ENCODE data around the gene CGB8. TPM values are rescaled to one million over a fixed set of nuclear protein-coding genes. Genes with fewer than 3 reads are reported as not detected.

Gene CGB8
- total and polyA plus RNA-seq, 4 donors = not detected

DNA sequence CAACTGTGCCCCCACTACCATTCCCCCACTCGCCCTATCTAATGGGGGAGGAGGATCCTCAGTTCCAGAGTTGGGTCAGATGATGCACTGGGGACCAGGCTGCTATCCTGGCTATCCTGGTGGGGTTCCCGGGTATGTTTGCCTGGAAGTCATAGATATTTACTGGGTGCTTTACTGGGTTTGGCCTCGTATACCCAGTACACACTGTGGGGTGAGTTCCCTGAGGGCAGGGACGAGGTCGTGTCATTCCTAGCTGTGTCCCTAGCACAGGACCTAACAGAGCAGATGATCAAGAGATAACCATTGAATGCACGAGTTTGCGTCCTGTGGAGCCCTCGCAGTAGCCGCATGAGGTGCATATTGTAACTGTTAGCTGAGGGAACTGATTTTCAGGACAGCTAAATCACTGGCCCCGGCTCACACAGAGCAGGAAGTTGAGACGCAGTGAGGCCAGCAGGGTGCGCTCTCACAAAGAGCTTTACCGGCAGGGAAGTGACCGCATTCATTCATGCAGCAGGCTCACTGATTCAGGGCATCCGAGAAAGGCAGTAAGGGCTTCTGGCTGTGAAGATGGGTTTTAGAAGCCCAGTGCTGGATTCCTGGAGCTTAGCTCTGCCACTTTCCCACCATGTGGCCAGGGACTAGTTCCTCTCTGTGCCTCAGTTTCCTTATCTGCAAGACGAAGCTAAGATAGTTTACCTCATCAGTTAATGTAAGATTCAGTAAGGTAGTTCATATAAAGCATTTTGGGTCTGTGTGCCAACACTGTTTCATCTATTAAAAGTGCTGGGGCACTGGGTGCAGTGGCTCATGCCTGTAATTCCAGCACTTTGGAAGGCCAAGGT lies 49.2 kb downstream of the CGB8 start:
- Histone ChIP-seq H3K9ac (ENCODE audit: low read depth in 1 of 2, low read length in 2 of 2) (no peak overlapping the region), H3K4me1 (ENCODE audit: control insufficient read depth in 4 of 4, insufficient read depth in 4 of 4, low read length in 3 of 4) (peaks cover 0 to 5% (median 2%) of the 10 kb centered on the region in 4 donors), H3K27ac (ENCODE audit: low read depth in 1 of 2, low read length in 2 of 2) (no peak overlapping the region), H3K9me3 (ENCODE audit: control insufficient read depth in 4 of 4, low read length in 3 of 4) (no peaks in the 10 kb centered on the region), H3K4me3 (ENCODE audit: low read depth in 1 of 3, low read length in 3 of 3) (no peak overlapping the region), H3K27me3 (ENCODE audit: control insufficient read depth in 4 of 4, insufficient read depth in 4 of 4, low read length in 3 of 4) (no peaks in the 10 kb centered on the region), H3K36me3 (ENCODE audit: control insufficient read depth in 4 of 4, insufficient read depth in 3 of 4, low read depth in 1 of 4, low read length in 3 of 4) (peaks cover 3 to 16% (median 10%) of the 10 kb centered on the region in 4 donors)
- TF ChIP-seq, protein P1, sequence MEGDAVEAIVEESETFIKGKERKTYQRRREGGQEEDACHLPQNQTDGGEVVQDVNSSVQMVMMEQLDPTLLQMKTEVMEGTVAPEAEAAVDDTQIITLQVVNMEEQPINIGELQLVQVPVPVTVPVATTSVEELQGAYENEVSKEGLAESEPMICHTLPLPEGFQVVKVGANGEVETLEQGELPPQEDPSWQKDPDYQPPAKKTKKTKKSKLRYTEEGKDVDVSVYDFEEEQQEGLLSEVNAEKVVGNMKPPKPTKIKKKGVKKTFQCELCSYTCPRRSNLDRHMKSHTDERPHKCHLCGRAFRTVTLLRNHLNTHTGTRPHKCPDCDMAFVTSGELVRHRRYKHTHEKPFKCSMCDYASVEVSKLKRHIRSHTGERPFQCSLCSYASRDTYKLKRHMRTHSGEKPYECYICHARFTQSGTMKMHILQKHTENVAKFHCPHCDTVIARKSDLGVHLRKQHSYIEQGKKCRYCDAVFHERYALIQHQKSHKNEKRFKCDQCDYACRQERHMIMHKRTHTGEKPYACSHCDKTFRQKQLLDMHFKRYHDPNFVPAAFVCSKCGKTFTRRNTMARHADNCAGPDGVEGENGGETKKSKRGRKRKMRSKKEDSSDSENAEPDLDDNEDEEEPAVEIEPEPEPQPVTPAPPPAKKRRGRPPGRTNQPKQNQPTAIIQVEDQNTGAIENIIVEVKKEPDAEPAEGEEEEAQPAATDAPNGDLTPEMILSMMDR (IDR thresholded peaks at IDR 0.05; ENCODE audit: low read depth, low read length, missing input control) = peak; percentile 29
- TF ChIP-seq RAD21 (IDR thresholded peaks at IDR 0.05) (peak; percentile 34 to 74), EGR1 (IDR thresholded peaks at IDR 0.05; ENCODE audit: low read depth in 2 of 2) (no peak), FOXA1 (IDR thresholded peaks at IDR 0.05) (no peak), YY1 (IDR thresholded peaks at IDR 0.05) (no peak), SP1 (IDR thresholded peaks at IDR 0.05) (no peak)
- TF ChIP-seq, protein P2, sequence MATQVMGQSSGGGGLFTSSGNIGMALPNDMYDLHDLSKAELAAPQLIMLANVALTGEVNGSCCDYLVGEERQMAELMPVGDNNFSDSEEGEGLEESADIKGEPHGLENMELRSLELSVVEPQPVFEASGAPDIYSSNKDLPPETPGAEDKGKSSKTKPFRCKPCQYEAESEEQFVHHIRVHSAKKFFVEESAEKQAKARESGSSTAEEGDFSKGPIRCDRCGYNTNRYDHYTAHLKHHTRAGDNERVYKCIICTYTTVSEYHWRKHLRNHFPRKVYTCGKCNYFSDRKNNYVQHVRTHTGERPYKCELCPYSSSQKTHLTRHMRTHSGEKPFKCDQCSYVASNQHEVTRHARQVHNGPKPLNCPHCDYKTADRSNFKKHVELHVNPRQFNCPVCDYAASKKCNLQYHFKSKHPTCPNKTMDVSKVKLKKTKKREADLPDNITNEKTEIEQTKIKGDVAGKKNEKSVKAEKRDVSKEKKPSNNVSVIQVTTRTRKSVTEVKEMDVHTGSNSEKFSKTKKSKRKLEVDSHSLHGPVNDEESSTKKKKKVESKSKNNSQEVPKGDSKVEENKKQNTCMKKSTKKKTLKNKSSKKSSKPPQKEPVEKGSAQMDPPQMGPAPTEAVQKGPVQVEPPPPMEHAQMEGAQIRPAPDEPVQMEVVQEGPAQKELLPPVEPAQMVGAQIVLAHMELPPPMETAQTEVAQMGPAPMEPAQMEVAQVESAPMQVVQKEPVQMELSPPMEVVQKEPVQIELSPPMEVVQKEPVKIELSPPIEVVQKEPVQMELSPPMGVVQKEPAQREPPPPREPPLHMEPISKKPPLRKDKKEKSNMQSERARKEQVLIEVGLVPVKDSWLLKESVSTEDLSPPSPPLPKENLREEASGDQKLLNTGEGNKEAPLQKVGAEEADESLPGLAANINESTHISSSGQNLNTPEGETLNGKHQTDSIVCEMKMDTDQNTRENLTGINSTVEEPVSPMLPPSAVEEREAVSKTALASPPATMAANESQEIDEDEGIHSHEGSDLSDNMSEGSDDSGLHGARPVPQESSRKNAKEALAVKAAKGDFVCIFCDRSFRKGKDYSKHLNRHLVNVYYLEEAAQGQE (IDR thresholded peaks at IDR 0.05) = no peak
- TF ChIP-seq, protein P3, sequence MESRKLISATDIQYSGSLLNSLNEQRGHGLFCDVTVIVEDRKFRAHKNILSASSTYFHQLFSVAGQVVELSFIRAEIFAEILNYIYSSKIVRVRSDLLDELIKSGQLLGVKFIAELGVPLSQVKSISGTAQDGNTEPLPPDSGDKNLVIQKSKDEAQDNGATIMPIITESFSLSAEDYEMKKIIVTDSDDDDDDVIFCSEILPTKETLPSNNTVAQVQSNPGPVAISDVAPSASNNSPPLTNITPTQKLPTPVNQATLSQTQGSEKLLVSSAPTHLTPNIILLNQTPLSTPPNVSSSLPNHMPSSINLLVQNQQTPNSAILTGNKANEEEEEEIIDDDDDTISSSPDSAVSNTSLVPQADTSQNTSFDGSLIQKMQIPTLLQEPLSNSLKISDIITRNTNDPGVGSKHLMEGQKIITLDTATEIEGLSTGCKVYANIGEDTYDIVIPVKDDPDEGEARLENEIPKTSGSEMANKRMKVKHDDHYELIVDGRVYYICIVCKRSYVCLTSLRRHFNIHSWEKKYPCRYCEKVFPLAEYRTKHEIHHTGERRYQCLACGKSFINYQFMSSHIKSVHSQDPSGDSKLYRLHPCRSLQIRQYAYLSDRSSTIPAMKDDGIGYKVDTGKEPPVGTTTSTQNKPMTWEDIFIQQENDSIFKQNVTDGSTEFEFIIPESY (IDR thresholded peaks at IDR 0.05) = no peak
- peak; percentile 64 for DNase-seq (ENCODE audit: low spot score)
- 73% methylated on average over 16 of the region's 16 CpGs for WGBS

DNA sequence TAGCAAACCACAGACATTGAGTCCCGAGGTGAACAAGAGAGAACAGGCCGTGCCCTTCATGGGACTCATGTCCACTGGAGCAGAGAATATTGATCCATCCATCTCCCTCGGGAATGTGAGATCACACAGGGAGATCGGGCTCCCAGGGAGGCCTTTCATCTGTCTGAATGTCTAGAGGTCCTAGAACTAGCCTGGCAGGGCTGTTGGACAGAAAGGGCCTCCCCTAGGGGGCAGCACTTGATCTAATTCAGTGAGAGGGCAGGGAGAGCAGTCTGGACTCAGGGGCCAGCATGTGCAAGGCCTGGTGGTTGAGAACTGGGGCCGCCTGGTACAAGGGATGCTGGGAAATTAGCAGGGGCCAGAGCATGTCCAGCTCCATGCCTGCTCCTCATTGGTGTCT lies 50.9 kb downstream of the CGB8 start:
- peaks cover 2 to 13% (median 7%) of the 10 kb centered on the region in 4 donors for H3K4me1 ChIP-seq (ENCODE audit: control insufficient read depth in 4 of 4, insufficient read depth in 4 of 4, low read length in 3 of 4)
- no peaks in the 10 kb centered on the region for H3K27me3 ChIP-seq (ENCODE audit: control insufficient read depth in 4 of 4, insufficient read depth in 4 of 4, low read length in 3 of 4)
- H3K4me3 ChIP-seq (ENCODE audit: low read depth in 1 of 3, low read length in 3 of 3) = no peak overlapping the region
- peak; percentile 70 for DNase-seq (ENCODE audit: low spot score)
- 71% methylated on average over 5 of the region's 5 CpGs for whole genome bisulfite sequencing
- H3K36me3 ChIP-seq (ENCODE audit: control insufficient read depth in 4 of 4, insufficient read depth in 3 of 4, low read depth in 1 of 4, low read length in 3 of 4) = peaks cover 0 to 3% (median 2%) of the 10 kb centered on the region in 4 donors
- TF ChIP-seq RAD21 (IDR thresholded peaks at IDR 0.05) (peak; percentile 7 to 63), FOXA2 (IDR thresholded peaks at IDR 0.05) (no peak), GABPA (IDR thresholded peaks at IDR 0.05 in 1 of 2, conservative IDR thresholded peaks at IDR 0.05 in 1 of 2) (no peak), SP1 (IDR thresholded peaks at IDR 0.05) (no peak)
- TF ChIP-seq, protein P1 (IDR thresholded peaks at IDR 0.05; ENCODE audit: low read depth, low read length, missing input control) = peak; percentile 22
- TF ChIP-seq, protein P3 (IDR thresholded peaks at IDR 0.05) = no peak
- no peaks in the 10 kb centered on the region for H3K9me3 ChIP-seq (ENCODE audit: control insufficient read depth in 4 of 4, low read length in 3 of 4)
- H3K27ac ChIP-seq (ENCODE audit: low read depth in 1 of 2, low read length in 2 of 2) = no peak overlapping the region
- no peak overlapping the region for H3K9ac ChIP-seq (ENCODE audit: low read depth in 1 of 2, low read length in 2 of 2)

All from liver (tissue), 9 donors.